Suprapubic skin (tissue), 4 donors: ENCODE measurements around the gene NAA38. TPM values are rescaled to one million over a fixed set of nuclear protein-coding genes. Genes with fewer than 3 reads are reported as not detected.

ENCODE experiments used
- DNase-seq, 2 donors: peaks; one replicate each; pipeline ENCODE4 v3.0.0-alpha.2; 2019; ENCODE audit warnings: low spot score in 2 of 2
- H3K27ac ChIP-seq: fragments of 200-600 bp; sonication (generic); one replicate; pipeline ENCODE4 v1.5.1; 2019
- H3K27me3 ChIP-seq: fragments of 200-600 bp; sonication (generic); one replicate; pipeline ENCODE4 v1.5.1; 2019
- H3K36me3 ChIP-seq: fragments of 200-600 bp; sonication (generic); one replicate; pipeline ENCODE4 v1.5.1; 2019
- H3K4me1 ChIP-seq: fragments of 200-600 bp; sonication (generic); one replicate; pipeline ENCODE4 v1.5.1; 2019
- H3K4me3 ChIP-seq: fragments of 200-600 bp; sonication (generic); one replicate; pipeline ENCODE4 v1.5.1; 2019; ENCODE audit warnings: mild to moderate bottlenecking
- H3K9me3 ChIP-seq: fragments of 200-600 bp; sonication (generic); one replicate; pipeline ENCODE4 v1.5.1; 2019
- EP300 ChIP-seq: sonication (generic); formaldehyde crosslinking; IDR thresholded peaks from one replicate; pipeline ENCODE4 v1.6.1; 2017; ENCODE audit warnings: antibody characterized with exemption
- POLR2A ChIP-seq, 2 donors: fragments of 450-650 bp; IDR thresholded peaks; one replicate each; pipeline ENCODE4 v1.6.1; 2017; ENCODE audit warnings: antibody characterized with exemption in 2 of 2, mild to moderate bottlenecking in 2 of 2, moderate library complexity in 2 of 2
- POLR2AphosphoS5 ChIP-seq, 3 donors: sonication (generic); formaldehyde crosslinking; IDR thresholded peaks; one replicate each; pipeline ENCODE4 v1.6.1; 2017; ENCODE audit warnings: antibody characterized with exemption in 3 of 3
- WGBS: methylation state at CpG from one replicate; pipeline ENCODE4 v1.1.5; 2018; 5-methylcytosine and 5-hydroxymethylcytosine counted together
- total RNA-seq, 4 donors: library from RNA; depleted of rRNA; stranded (reverse); fragments of >200 nt; gene quantifications; one replicate each; pipeline ENCODE4 v1.1.0, GENCODE V29; 2016
- TF ChIP-seq, protein P1 (sequence below), 2 donors: fragments of 200-600 bp in 1 of 2; fragments of 450-650 bp in 1 of 2; sonication (generic) in 1 of 2; IDR thresholded peaks; one replicate each; pipeline ENCODE4 v1.5.1; 2016 to 2019; ENCODE audit warnings: antibody characterized with exemption in 2 of 2, mild to moderate bottlenecking in 1 of 2, moderate library complexity in 1 of 2

NAA38 gene
- total RNA-seq, 4 donors from 2014 or later = 46.2 to 90.6 (median 47.6) TPM

DNA sequence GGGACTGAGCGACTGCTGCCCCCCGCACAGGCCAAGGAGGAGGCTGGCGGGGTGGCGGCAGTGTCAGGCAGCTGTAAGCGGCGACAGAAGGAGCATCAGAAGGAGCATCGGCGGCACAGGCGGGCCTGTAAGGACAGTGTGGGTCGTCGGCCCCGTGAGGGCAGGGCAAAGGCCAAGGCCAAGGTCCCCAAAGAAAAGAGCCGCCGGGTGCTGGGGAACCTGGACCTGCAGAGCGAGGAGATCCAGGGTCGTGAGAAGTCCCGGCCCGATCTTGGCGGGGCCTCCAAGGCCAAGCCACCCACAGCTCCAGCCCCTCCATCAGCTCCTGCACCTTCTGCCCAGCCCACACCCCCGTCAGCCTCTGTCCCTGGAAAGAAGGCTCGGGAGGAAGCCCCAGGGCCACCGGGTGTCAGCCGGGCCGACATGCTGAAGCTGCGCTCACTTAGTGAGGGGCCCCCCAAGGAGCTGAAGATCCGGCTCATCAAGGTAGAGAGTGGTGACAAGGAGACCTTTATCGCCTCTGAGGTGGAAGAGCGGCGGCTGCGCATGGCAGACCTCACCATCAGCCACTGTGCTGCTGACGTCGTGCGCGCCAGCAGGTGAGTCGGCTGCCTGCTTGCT is 8.1 kb downstream of the NAA38 start:
- Histone ChIP-seq H3K4me3 (no peak overlapping the region), H3K9me3 (no peaks in the 10 kb centered on the region), H3K27me3 (no peaks in the 10 kb centered on the region), H3K27ac (no peak overlapping the region), H3K36me3 (peaks cover 71% of the 10 kb centered on the region), H3K4me1 (peaks cover 38% of the 10 kb centered on the region)
- 93% methylated on average over 23 of the region's 35 CpGs for WGBS
- DNase-seq = no peak
- TF ChIP-seq POLR2AphosphoS5 (IDR thresholded peaks at IDR 0.05) (no peak), EP300 (no peak), POLR2A (IDR thresholded peaks at IDR 0.05) (no peak)
- TF ChIP-seq, protein P1, sequence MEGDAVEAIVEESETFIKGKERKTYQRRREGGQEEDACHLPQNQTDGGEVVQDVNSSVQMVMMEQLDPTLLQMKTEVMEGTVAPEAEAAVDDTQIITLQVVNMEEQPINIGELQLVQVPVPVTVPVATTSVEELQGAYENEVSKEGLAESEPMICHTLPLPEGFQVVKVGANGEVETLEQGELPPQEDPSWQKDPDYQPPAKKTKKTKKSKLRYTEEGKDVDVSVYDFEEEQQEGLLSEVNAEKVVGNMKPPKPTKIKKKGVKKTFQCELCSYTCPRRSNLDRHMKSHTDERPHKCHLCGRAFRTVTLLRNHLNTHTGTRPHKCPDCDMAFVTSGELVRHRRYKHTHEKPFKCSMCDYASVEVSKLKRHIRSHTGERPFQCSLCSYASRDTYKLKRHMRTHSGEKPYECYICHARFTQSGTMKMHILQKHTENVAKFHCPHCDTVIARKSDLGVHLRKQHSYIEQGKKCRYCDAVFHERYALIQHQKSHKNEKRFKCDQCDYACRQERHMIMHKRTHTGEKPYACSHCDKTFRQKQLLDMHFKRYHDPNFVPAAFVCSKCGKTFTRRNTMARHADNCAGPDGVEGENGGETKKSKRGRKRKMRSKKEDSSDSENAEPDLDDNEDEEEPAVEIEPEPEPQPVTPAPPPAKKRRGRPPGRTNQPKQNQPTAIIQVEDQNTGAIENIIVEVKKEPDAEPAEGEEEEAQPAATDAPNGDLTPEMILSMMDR (IDR thresholded peaks at IDR 0.05) = no peak

DNA sequence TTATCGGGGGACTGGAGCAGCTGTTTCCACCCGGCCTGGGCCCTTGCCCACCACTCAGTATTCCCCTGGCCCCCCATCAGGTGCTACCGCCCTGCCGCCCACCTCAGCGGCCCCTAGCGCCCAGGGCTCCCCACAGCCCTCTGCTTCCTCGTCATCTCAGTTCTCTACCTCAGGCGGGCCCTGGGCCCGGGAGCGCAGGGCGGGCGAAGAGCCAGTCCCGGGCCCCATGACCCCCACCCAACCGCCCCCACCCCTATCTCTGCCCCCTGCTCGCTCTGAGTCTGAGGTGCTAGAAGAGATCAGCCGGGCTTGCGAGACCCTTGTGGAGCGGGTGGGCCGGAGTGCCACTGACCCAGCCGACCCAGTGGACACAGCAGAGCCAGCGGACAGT is 8.6 kb downstream of the NAA38 start:
- DNase-seq = no peak
- no peak overlapping the region for H3K27ac ChIP-seq
- H3K27me3 ChIP-seq = no peaks in the 10 kb centered on the region
- H3K4me3 ChIP-seq = no peak overlapping the region
- 95% methylated on average over 21 of the region's 21 CpGs for WGBS
- peaks cover 41% of the 10 kb centered on the region for H3K4me1 ChIP-seq
- peaks cover 68% of the 10 kb centered on the region for H3K36me3 ChIP-seq
- TF ChIP-seq POLR2A (IDR thresholded peaks at IDR 0.05) (no peak), EP300 (no peak), POLR2AphosphoS5 (IDR thresholded peaks at IDR 0.05) (no peak)
- TF ChIP-seq, protein P1 (IDR thresholded peaks at IDR 0.05) = no peak
- H3K9me3 ChIP-seq = no peaks in the 10 kb centered on the region

DNA sequence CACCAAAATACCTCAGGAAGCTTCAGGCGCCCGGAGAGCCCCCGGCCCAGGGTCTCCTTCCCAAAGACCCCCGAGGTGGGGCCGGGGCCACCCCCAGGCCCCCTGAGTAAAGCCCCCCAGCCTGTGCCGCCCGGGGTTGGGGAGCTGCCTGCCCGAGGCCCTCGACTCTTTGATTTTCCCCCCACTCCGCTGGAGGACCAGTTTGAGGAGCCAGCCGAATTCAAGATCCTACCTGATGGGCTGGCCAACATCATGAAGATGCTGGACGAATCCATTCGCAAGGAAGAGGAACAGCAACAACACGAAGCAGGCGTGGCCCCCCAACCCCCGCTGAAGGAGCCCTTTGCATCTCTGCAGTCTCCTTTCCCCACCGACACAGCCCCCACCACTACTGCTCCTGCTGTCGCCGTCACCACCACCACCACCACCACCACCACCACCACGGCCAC is 9.2 kb downstream of the NAA38 start:
- Histone ChIP-seq H3K4me1 (peaks cover 41% of the 10 kb centered on the region), H3K4me3 (no peak overlapping the region), H3K9me3 (no peaks in the 10 kb centered on the region), H3K27ac (no peak overlapping the region), H3K27me3 (no peaks in the 10 kb centered on the region), H3K36me3 (peaks cover 62% of the 10 kb centered on the region)
- TF ChIP-seq POLR2AphosphoS5 (IDR thresholded peaks at IDR 0.05) (no peak), EP300 (no peak), POLR2A (IDR thresholded peaks at IDR 0.05) (no peak)
- TF ChIP-seq, protein P1 (IDR thresholded peaks at IDR 0.05) = no peak
- 79% methylated on average over 14 of the region's 20 CpGs for WGBS
- no peak for DNase-seq

DNA sequence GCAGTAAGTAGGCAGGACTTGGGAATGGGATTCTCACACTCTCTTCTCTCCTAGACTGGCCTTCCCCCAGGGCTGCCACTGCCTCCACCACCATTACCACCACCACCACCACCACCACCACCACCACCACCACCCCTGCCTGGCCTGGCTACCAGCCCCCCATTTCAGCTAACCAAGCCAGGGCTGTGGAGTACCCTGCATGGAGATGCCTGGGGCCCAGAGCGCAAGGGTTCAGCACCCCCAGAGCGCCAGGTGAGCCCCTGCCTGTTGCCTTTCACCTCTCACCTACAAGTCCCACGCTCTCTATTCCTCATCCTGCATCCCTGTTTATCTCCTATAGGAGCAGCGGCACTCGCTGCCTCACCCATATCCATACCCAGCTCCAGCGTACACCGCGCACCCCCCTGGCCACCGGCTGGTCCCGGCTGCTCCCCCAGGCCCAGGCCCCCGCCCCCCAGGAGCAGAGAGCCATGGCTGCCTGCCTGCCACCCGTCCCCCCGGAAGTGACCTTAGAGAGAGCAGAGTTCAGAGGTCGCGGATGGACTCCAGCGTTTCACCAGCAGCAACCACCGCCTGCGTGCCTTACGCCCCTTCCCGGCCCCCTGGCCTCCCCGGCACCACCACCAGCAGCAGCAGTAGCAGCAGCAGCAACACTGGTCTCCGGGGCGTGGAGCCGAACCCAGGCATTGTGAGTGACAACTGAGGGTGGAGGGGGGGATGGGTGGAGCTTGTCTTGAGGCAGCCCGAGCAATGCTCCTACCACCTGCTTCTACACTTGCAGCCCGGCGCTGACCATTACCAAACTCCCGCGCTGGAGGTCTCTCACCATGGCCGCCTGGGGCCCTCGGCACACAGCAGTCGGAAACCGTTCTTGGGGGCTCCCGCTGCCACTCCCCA is 10.3 kb downstream of the NAA38 start:
- TF ChIP-seq POLR2A (IDR thresholded peaks at IDR 0.05) (no peak), POLR2AphosphoS5 (IDR thresholded peaks at IDR 0.05) (no peak), EP300 (no peak)
- TF ChIP-seq, protein P1 (IDR thresholded peaks at IDR 0.05) = no peak
- peaks cover 41% of the 10 kb centered on the region for H3K4me1 ChIP-seq

More for the DNA sequence above, 10.3 kb downstream of the NAA38 start:
- Histone ChIP-seq H3K4me3 (no peak overlapping the region), H3K27me3 (no peaks in the 10 kb centered on the region), H3K27ac (no peak overlapping the region), H3K9me3 (no peaks in the 10 kb centered on the region), H3K36me3 (peaks cover 56% of the 10 kb centered on the region)
- DNase-seq = peak in 1 of 2 donors; percentile 77
- 81% methylated on average over 31 of the region's 34 CpGs for WGBS
